ENCODE measurements around the gene DDI1. TPM values are rescaled to one million over a fixed set of nuclear protein-coding genes. Genes with fewer than 3 reads are reported as not detected.

Gene DDI1
- total RNA-seq, result under 1 TPM in 1 of 4 donors, not detected in 3; 0.12 TPM

DNA sequence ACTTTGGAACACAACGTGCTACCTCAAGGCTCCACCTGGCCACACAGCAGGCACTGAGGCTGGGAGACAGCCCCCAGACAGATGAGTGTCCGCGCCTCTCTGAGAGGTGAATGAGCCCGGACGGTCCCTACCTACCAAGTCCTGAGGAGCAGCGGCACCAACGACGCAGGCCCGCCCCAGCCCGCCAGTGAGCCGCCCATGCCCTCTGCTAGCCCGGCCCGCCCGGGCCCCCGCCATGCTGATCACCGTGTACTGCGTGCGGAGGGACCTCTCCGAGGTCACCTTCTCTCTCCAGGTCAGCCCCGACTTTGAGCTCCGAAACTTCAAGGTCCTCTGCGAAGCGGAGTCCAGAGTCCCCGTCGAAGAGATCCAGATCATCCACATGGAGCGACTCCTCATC lies at the start of gene DDI1:
DDI1 (plus strand) TSS at position 53 of the 400 bp plus-strand sequence; CDS start at position 236, 183 bp downstream.
- Histone ChIP-seq H3K4me3 (no peak within 1 kb of the TSS), H3K27me3 (no peaks in the 10 kb centered on the region), H3K9me3 (peaks cover 0 to 4% (median 0%) of the 10 kb centered on the region in 3 donors), H3K27ac (no peak within 1 kb of the TSS), H3K4me1 (peaks cover 0 to 16% (median 0%) of the 10 kb centered on the region in 3 donors), H3K36me3 (no peaks in the 10 kb centered on the region)
- TF ChIP-seq POLR2AphosphoS5 (IDR thresholded peaks at IDR 0.05) (no peak), POLR2A (IDR thresholded peaks at IDR 0.05) (no peak), EP300 (IDR thresholded peaks at IDR 0.05) (no peak)
- TF ChIP-seq, protein P1, sequence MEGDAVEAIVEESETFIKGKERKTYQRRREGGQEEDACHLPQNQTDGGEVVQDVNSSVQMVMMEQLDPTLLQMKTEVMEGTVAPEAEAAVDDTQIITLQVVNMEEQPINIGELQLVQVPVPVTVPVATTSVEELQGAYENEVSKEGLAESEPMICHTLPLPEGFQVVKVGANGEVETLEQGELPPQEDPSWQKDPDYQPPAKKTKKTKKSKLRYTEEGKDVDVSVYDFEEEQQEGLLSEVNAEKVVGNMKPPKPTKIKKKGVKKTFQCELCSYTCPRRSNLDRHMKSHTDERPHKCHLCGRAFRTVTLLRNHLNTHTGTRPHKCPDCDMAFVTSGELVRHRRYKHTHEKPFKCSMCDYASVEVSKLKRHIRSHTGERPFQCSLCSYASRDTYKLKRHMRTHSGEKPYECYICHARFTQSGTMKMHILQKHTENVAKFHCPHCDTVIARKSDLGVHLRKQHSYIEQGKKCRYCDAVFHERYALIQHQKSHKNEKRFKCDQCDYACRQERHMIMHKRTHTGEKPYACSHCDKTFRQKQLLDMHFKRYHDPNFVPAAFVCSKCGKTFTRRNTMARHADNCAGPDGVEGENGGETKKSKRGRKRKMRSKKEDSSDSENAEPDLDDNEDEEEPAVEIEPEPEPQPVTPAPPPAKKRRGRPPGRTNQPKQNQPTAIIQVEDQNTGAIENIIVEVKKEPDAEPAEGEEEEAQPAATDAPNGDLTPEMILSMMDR (IDR thresholded peaks at IDR 0.05), result no peak
- 60% methylated on average over 1 of the region's 26 CpGs; no CpG with 5 or more reads in 1 of the 2 donors for WGBS, 2 donors (ENCODE audit: low coverage in 1 of 2)
- peak; percentile 25 for ATAC-seq

GRCh38 chr11:103987629-103988594 lies 48.5 kb upstream of the DDI1 start:
- ATAC-seq, result no peak
- H3K4me1 ChIP-seq, result no peaks in the 10 kb centered on the region
- H3K4me3 ChIP-seq, result no peak overlapping the region
- H3K27me3 ChIP-seq, result no peaks in the 10 kb centered on the region
- H3K36me3 ChIP-seq, result no peaks in the 10 kb centered on the region
- no peaks in the 10 kb centered on the region for H3K9me3 ChIP-seq
- 71 to 74% methylated on average over 9 of the region's 9 CpGs for whole genome bisulfite sequencing, 2 donors (ENCODE audit: low coverage in 1 of 2)
- TF ChIP-seq, protein P1 (IDR thresholded peaks at IDR 0.05), result no peak
- TF ChIP-seq EP300 (IDR thresholded peaks at IDR 0.05) (no peak), POLR2A (IDR thresholded peaks at IDR 0.05) (no peak), POLR2AphosphoS5 (IDR thresholded peaks at IDR 0.05) (no peak)
- no peak overlapping the region for H3K27ac ChIP-seq

GRCh38 chr11:103988595-103988969 lies 47.9 kb upstream of the DDI1 start:
- TF ChIP-seq, protein P1 (IDR thresholded peaks at IDR 0.05), result no peak
- TF ChIP-seq EP300 (IDR thresholded peaks at IDR 0.05) (no peak), POLR2AphosphoS5 (IDR thresholded peaks at IDR 0.05) (no peak), POLR2A (IDR thresholded peaks at IDR 0.05) (no peak)
- Histone ChIP-seq H3K4me3 (no peak overlapping the region), H3K27ac (no peak overlapping the region), H3K9me3 (no peaks in the 10 kb centered on the region), H3K27me3 (no peaks in the 10 kb centered on the region), H3K36me3 (no peaks in the 10 kb centered on the region), H3K4me1 (peaks cover 0 to 6% (median 0%) of the 10 kb centered on the region in 3 donors)
- 69 to 71% methylated on average over 4 of the region's 4 CpGs for WGBS, 2 donors (ENCODE audit: low coverage in 1 of 2)
- ATAC-seq, result no peak

GRCh38 chr11:103993507-103993906 lies 42.9 kb upstream of the DDI1 start:
- Histone ChIP-seq H3K36me3 (no peaks in the 10 kb centered on the region), H3K27ac (peak overlapping the region in 1 of 4 donors; percentile 1), H3K9me3 (no peaks in the 10 kb centered on the region), H3K4me1 (peaks cover 0 to 19% (median 0%) of the 10 kb centered on the region in 3 donors), H3K27me3 (no peaks in the 10 kb centered on the region), H3K4me3 (no peak overlapping the region)
- TF ChIP-seq POLR2AphosphoS5 (IDR thresholded peaks at IDR 0.05), result no peak
- TF ChIP-seq, protein P1 (IDR thresholded peaks at IDR 0.05), result no peak
- no peak for TF ChIP-seq EP300 (IDR thresholded peaks at IDR 0.05)
- no peak for TF ChIP-seq POLR2A (IDR thresholded peaks at IDR 0.05)
- ATAC-seq, result no peak

All from gastroesophageal sphincter (tissue), 4 donors.